Large intestine (tissue), 3 donors: ENCODE measurements around the gene SH3RF1. TPM values are rescaled to one million over a fixed set of nuclear protein-coding genes. Genes with fewer than 3 reads are reported as not detected.

Source experiments
- DNase-seq, 2 donors: peaks; one replicate each; pipeline versions ENCODE4 v3.0.0 to v3.0.0-alpha.2; 2013
- H3K27ac ChIP-seq: one replicate; pipeline ENCODE4 v1.5.1; 2013; ENCODE audit warnings: low read length
- H3K27me3 ChIP-seq: 2 replicates; pipeline ENCODE4 v1.6.1; 2013; ENCODE audit warnings: low read length; ENCODE audit not compliant: control insufficient read depth, insufficient read depth
- H3K36me3 ChIP-seq: 2 replicates; pipeline ENCODE4 v1.6.1; 2013; ENCODE audit warnings: low read length; ENCODE audit not compliant: control insufficient read depth, insufficient read depth
- H3K4me1 ChIP-seq: one replicate; pipeline ENCODE4 v1.6.1; 2013; ENCODE audit warnings: low read length; ENCODE audit not compliant: control insufficient read depth, insufficient read depth
- H3K4me3 ChIP-seq: one replicate; pipeline ENCODE4 v1.5.1; 2013; ENCODE audit warnings: low read length
- H3K9me3 ChIP-seq: one replicate; pipeline ENCODE4 v1.6.1; 2013; ENCODE audit warnings: mild to moderate bottlenecking, low read depth, low read length, moderate library complexity; ENCODE audit not compliant: control insufficient read depth
- WGBS: methylation state at CpG from one replicate; pipeline ENCODE4 v1.1.5; 2013; ENCODE audit warnings: low lambda C conversion rate; ENCODE audit not compliant: insufficient coverage; 5-methylcytosine and 5-hydroxymethylcytosine counted together
- polyA plus RNA-seq: library from polyadenylated mRNA; unstranded; fragments of 120-200 nt; gene quantifications from one replicate; pipeline ENCODE4 v1.2.1, GENCODE V29; 2013

Gene SH3RF1
- polyA plus RNA-seq, 1 donor: 30.1 TPM

DNA sequence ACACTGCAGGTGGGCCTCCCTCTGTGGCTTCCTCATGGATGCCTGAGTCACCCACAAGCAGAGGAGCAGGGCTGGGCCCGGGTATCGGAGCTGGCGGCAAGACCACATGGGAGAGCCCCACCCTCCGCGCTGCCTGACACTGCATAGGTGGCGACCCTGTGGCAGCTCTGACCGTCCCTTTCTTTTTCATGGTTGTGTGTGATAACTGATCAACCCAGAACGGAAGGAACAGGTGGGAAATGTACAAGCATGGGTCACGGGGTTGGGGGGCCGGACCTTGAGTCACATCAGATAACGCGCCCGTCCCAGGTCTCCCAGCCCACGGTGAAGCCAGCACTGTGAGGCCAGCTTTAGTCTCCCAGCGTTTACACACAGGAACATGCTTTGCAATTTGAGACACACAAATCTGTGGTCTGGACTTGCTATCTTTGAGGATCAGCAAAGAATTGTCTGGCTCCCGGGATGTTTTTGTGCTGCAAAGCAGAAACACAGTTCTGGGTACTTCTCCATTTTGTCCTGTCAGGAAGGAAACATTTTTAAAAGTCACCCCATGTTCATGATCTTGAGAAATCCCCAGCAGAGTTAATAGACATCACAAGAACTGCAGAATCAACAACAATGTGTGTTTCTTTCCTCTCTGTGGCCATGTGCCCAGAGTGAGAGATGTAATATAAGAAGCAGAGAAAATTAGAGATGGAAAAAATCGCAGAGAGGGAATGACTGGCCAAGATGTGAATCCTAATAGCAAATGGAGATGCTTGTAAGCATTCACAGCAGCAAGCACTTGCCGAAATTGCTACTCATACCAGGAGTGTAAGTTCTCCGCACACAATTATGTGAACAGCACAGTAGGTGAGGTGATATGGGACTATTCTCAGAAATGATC is 190.6 kb downstream of the SH3RF1 start:
- H3K36me3 ChIP-seq: no peaks in the 10 kb centered on the region
- H3K4me3 ChIP-seq: peak overlapping the region; percentile 19
- H3K4me1 ChIP-seq: peaks cover 9% of the 10 kb centered on the region
- WGBS: no CpG with 5 or more reads among the region's 19 CpGs
- peak overlapping the region; percentile 56 for H3K27ac ChIP-seq
- peak; percentile 69 to 89 for DNase-seq
- no peaks in the 10 kb centered on the region for H3K9me3 ChIP-seq
- no peaks in the 10 kb centered on the region for H3K27me3 ChIP-seq

DNA sequence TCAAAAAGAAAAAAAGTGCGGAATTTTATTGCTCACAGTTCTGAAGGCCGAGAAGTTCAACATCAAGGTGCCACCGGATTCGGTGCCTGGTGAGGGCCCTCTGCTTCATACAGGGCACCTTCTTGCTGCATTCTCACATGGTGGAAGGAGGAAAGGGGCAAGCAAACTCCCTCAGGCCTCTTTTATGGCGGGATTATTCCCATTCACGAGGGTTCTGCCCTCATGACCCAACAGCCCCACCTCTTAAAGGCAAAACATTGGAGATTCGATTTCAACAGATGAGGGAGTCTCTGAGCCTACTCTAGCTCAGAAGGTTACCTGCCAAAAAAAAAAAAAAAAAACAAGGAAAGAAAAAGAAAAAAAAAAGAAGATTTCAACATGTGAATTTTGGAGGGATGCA is 196.6 kb downstream of the SH3RF1 start:
- Histone ChIP-seq H3K27ac (no peak overlapping the region), H3K9me3 (no peaks in the 10 kb centered on the region), H3K36me3 (no peaks in the 10 kb centered on the region), H3K27me3 (no peaks in the 10 kb centered on the region), H3K4me1 (peaks cover 11% of the 10 kb centered on the region), H3K4me3 (no peak overlapping the region)
- DNase-seq: no peak
- WGBS: 50% methylated on average over 1 of the region's 7 CpGs

- Histone ChIP-seq H3K4me3 (no peak overlapping the region), H3K27ac (no peak overlapping the region), H3K36me3 (no peaks in the 10 kb centered on the region), H3K4me1 (peaks cover 11% of the 10 kb centered on the region), H3K27me3 (no peaks in the 10 kb centered on the region), H3K9me3 (no peaks in the 10 kb centered on the region)
- no CpG with 5 or more reads among the region's 7 CpGs for WGBS
- DNase-seq: no peak
These were observed 199.0 kb downstream of the SH3RF1 start for GRCh38 chr4:169071747-169072146.

- Histone ChIP-seq H3K27ac (peak overlapping the region; percentile 45), H3K9me3 (no peaks in the 10 kb centered on the region), H3K4me1 (peaks cover 11% of the 10 kb centered on the region), H3K27me3 (no peaks in the 10 kb centered on the region), H3K36me3 (no peaks in the 10 kb centered on the region), H3K4me3 (no peak overlapping the region)
- WGBS: 60% methylated on average over 1 of the region's 5 CpGs
- peak; percentile 33 to 81 for DNase-seq
These were observed 199.9 kb downstream of the SH3RF1 start for GRCh38 chr4:169070895-169071218.

DNA sequence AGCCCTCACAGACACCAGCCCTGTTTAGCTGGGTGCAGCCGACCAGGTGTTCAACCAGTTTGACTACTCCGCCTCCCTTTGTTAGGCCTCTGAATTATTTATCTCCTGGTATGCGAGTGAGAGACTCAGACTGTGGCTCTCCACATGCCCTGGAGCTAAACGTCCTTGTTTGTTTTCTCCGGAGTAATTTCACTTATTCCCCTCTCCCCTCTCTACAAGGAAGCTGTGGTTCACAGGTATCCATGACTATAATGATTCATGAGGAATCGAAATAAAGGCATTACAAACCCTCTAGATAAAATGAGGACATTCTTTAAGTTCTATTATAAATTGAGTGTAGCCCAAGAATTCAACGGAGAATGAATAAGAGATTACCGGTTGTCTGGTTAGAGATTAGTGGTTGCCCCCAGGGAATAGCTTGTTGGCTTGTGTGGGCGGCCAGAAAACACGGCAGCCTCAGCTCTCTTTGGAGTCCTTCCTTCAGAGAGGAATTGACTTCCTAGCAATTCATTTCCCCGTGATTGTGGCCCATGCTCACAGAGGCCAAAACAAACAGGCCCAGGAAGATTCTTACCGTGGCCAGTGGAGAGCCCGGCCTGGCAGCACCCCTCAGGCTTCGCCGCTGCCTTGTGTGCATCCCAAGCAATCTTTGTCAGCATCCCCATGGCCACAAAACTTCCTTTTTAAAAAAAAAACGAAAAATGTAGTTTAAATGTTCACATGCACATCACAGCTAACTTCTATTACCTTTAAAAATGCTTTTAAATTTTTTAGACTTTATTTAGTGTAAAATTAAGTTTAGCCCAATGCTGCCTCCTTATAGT is 200.5 kb downstream of the SH3RF1 start:
- WGBS: no CpG with 5 or more reads among the region's 16 CpGs
- peaks cover 11% of the 10 kb centered on the region for H3K4me1 ChIP-seq
- H3K9me3 ChIP-seq: no peaks in the 10 kb centered on the region
- H3K27ac ChIP-seq: peak overlapping the region; percentile 45
- no peaks in the 10 kb centered on the region for H3K27me3 ChIP-seq
- no peak overlapping the region for H3K4me3 ChIP-seq
- DNase-seq: peak; percentile 62 to 83
- H3K36me3 ChIP-seq: no peaks in the 10 kb centered on the region

DNA sequence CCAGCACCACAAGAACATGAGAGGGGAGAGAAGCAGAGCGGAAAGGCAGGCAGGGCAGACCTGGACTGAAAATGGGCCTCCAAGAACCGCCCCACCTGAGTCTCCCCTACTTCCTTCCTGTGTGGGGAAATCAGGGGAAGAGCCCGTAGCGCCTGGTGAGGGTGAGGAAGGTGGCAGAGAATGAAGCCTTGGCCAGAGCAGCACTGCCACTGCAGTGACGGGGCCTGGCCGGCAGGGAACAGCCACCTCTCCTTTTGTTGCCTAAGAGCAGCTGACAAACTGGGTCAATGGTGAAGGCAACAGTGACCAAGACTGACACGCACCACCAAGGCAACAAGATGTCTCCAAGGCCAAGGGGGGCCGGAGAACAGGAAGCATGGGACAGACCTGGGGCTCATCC is 202.3 kb downstream of the SH3RF1 start:
- no peak for DNase-seq
- H3K4me1 ChIP-seq: peaks cover 12% of the 10 kb centered on the region
- no peak overlapping the region for H3K27ac ChIP-seq
- no peak overlapping the region for H3K4me3 ChIP-seq
- 84% methylated on average over 3 of the region's 8 CpGs for WGBS
- H3K9me3 ChIP-seq: no peaks in the 10 kb centered on the region
- H3K27me3 ChIP-seq: no peaks in the 10 kb centered on the region
- H3K36me3 ChIP-seq: no peaks in the 10 kb centered on the region

DNA sequence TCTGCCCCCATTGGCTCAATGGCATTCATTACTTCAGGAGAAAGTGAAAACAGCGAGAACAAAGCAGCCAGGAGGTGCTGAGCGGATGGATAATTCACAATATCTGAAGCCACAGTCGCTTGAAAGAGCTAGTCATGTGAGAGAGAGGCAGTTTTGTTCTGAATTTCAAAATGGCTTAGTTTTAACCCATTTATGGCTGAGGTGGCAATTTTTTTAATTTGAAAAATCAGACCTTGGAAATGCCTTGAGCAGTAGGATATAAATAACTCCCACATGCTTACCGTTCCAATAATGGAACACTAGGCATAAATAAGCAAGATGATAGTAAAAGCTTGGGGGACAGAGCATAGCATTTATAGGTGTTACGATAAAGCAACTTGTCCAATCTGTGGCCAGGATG is 203.8 kb downstream of the SH3RF1 start:
- H3K36me3 ChIP-seq: no peaks in the 10 kb centered on the region
- H3K4me1 ChIP-seq: peaks cover 25% of the 10 kb centered on the region
- H3K27me3 ChIP-seq: no peaks in the 10 kb centered on the region
- H3K9me3 ChIP-seq: no peaks in the 10 kb centered on the region
- H3K4me3 ChIP-seq: no peak overlapping the region
- DNase-seq: no peak
- no peak overlapping the region for H3K27ac ChIP-seq
- whole genome bisulfite sequencing: 100% methylated on average over 3 of the region's 5 CpGs

DNA sequence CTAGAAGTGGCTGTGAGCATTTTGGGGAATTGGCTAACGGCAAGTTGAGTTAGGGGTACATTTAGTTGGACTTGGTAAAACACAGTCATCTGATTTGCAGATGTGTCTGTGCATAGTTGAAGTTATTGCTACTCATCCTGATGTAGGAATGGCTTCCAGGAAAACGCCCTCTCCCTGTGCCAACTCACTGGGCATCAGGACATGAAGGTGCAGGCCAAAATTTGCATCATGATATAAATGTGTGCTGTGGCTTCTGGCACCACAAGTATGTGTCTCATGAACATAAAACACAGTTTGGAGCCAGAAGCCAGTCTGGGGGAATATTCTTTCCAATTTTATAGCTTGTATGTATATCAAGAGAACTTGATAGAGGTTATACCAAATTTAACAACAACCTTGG is 206.5 kb downstream of the SH3RF1 start:
- H3K4me3 ChIP-seq: no peak overlapping the region
- no peaks in the 10 kb centered on the region for H3K27me3 ChIP-seq
- no peak overlapping the region for H3K27ac ChIP-seq
- peaks cover 15% of the 10 kb centered on the region for H3K4me1 ChIP-seq
- DNase-seq: no peak
- no CpG with 5 or more reads among the region's 2 CpGs for WGBS
- no peaks in the 10 kb centered on the region for H3K36me3 ChIP-seq
- H3K9me3 ChIP-seq: no peaks in the 10 kb centered on the region

DNA sequence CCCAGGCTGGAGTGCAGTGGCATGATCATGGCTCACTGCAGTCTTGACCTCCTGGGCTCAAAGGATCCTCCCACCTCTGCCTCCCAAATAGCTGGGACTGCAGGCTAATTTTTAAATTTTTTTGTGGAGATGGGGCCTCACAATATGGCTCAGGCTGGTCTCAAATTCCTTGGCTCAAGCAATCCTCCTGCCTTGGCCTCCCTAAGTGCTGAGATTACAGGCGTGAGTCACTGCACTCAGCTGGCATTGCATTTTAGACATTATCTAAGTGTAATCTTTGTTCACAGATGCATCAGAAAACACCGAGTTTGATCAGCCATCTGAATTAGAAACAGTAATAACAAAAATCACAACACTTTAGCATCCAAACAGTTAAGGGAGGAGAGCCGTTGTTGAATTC is 207.3 kb downstream of the SH3RF1 start:
- WGBS: no CpG with 5 or more reads among the region's 3 CpGs

DNA sequence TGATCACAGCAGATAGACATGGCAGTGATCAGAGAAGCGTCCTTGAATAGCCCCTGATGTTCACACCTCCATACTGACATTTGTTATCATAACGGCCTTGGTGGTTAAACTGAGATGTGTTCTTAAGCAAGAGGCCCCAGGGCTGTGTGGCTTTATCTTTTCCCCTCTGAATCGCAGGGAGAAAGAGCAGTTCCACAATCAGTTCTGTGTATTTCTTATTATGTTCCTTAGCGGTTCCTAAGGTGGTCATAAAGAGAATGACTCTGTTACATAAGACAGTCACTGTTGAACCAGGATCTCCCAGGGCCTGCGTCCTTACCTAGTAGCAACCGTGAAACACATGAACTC is 207.9 kb downstream of the SH3RF1 start:
- peaks cover 14% of the 10 kb centered on the region for H3K4me1 ChIP-seq
- H3K4me3 ChIP-seq: no peak overlapping the region
- H3K36me3 ChIP-seq: no peaks in the 10 kb centered on the region
- H3K27me3 ChIP-seq: no peaks in the 10 kb centered on the region
- 20% methylated on average over 1 of the region's 6 CpGs for WGBS
- peak; percentile 51 to 84 for DNase-seq
- no peaks in the 10 kb centered on the region for H3K9me3 ChIP-seq
- H3K27ac ChIP-seq: peak overlapping the region; percentile 4

More for the DNA sequence above, 207.3 kb downstream of the SH3RF1 start:
- Histone ChIP-seq H3K27me3 (no peaks in the 10 kb centered on the region), H3K9me3 (no peaks in the 10 kb centered on the region), H3K27ac (no peak overlapping the region), H3K4me1 (peaks cover 14% of the 10 kb centered on the region), H3K36me3 (no peaks in the 10 kb centered on the region), H3K4me3 (no peak overlapping the region)
- DNase-seq: no peak
